Astrocyte of the cerebellum (primary cell): Measurements from ENCODE around the gene CACNA2D3.

ENCODE experiments used
- DNase-seq: peaks from one replicate; pipeline ENCODE4 v3.0.0-alpha.2; 2011; ENCODE audit warnings: low read depth
- H3K4me3 ChIP-seq: 2 replicates; pipeline ENCODE4 v1.5.1; 2011; ENCODE audit warnings: mild to moderate bottlenecking, low read depth, low read length, moderate library complexity
- in situ Hi-C: cut with HindIII; loops from 2 replicates; pipeline ENCODE4 v1.10.0; 2017; ENCODE audit warnings: low sequenced_read_pairs
- TF ChIP-seq, protein P1 (sequence below): IDR thresholded peaks from 2 replicates; pipeline ENCODE4 v1.5.1; 2012; ENCODE audit warnings: low read length, low read depth, moderate library complexity, mild to moderate bottlenecking; ENCODE audit errors: missing control alignments

CACNA2D3 gene

DNA sequence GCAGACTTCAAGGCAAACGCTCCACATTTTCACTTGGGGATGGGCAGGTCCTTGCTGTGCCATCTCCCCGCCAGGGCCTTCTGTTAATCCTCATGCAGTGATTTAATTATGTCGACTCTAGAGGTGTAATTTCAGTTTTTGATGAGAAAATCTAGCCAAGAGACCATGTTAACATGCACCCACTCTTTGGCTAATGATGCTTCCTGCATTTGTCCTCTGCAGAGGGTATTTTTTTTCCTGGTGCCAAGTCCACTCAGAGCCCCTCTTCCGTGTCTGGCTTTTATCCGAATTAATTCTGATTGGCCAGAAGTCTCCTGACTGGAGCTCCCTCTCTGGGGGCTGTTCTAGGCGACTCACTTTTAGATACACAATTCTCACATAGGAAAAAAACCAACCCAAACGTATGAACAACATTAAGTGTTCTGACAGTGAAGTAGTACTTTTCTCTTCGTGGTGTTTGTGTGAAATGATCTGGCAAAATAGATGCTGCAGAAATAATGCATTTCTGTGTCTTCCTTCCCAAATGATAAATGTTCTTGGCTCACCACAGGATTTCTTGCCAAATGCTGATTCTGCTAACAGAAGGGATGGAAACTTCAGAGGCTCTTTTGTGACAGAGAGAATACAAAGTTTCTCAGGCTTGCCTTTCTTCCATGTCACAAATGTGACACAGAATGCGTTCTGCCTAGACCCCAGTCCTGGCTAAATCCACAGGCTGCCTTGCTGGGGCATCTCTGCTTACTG lies 190.0 kb downstream of the CACNA2D3 start:
- H3K4me3 ChIP-seq, result no peak overlapping the region
- DNase-seq, result no peak
- in situ Hi-C loops, result no loop called here
- TF ChIP-seq, protein P1, sequence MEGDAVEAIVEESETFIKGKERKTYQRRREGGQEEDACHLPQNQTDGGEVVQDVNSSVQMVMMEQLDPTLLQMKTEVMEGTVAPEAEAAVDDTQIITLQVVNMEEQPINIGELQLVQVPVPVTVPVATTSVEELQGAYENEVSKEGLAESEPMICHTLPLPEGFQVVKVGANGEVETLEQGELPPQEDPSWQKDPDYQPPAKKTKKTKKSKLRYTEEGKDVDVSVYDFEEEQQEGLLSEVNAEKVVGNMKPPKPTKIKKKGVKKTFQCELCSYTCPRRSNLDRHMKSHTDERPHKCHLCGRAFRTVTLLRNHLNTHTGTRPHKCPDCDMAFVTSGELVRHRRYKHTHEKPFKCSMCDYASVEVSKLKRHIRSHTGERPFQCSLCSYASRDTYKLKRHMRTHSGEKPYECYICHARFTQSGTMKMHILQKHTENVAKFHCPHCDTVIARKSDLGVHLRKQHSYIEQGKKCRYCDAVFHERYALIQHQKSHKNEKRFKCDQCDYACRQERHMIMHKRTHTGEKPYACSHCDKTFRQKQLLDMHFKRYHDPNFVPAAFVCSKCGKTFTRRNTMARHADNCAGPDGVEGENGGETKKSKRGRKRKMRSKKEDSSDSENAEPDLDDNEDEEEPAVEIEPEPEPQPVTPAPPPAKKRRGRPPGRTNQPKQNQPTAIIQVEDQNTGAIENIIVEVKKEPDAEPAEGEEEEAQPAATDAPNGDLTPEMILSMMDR, result no peak

DNA sequence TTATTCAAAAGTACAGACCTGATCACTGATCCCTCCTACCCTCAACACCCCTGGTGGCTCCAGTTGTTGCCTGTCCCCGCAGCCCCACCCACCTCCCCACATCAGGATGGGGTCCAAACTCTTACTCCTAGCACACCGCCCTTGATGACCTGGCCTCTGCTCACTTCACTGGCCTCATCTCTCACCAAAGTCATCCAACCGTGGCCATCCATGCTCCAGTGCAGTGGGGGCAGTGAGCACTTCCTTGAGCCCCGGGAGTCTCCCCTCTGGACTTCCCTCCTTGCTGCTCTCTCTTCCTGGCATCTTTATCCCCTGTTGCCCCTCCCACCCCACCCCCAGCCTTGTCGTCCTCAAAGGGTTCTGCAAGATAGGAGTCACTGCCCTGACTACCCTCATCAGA lies 191.1 kb downstream of the CACNA2D3 start:
- in situ Hi-C loops, result no loop called here
- TF ChIP-seq, protein P1, result no peak
- no peak for DNase-seq
- no peak overlapping the region for H3K4me3 ChIP-seq

DNA sequence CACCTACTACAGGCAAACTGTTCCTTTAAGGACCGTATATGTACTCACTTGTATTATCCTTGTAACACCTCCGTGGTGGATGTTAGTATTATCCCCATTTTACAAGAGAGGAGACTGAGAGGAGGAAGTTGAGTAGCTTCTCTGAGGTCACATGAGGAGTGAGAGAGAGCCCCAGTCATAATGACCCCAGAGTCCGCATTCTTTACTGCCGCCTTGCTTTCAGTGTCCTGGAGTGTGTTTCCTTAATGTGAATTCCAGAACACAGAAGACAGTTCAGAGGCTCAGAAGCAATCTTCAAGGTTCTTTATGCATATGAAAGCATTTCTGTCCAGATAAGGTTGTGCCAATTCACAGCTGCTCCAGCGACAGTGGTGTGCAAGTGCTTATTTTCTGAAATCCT lies 199.2 kb downstream of the CACNA2D3 start:
- no peak for DNase-seq
- in situ Hi-C loops, result no loop called here
- H3K4me3 ChIP-seq, result no peak overlapping the region
- TF ChIP-seq, protein P1, result no peak

DNA sequence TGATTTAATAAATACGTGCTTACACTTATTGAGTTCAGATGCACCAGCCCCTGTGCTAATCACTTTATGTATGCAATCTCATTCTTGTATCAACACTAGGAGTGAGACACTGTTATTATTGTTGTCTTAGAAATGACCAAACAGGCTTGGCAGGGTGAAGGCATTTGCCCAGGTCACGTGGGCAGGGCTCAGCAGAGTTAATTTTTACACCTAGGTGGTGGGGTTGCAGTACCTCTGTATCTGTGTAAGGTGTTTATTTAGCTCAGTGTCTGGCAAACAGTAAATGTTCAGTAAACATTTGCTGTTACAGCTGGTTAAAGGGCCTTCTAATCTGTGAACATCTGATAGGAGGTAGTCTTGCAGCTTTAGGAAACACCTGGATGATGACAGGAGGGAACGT lies 200.0 kb downstream of the CACNA2D3 start:
- in situ Hi-C loops, result no loop called here
- no peak for DNase-seq
- no peak overlapping the region for H3K4me3 ChIP-seq
- TF ChIP-seq, protein P1, result no peak

DNA sequence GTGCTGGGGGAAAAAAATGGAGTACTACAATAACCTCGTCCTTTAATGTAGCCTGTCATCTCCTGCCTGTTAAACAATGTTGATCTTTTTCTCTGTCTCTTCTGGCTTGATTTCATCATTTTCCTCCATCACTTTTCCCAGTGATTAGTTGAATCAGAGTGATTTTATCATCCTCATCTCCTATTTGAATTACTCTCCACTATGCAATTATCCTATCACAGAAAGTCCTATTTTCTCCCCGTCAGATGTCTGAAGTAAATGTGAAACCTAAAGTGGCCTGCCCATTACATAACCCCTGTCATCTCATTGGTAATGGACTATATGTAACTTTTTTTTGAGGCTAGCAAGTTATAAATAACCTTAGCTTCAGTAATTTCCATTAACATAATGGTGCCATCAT lies 201.8 kb downstream of the CACNA2D3 start:
- TF ChIP-seq, protein P1, result no peak
- no peak overlapping the region for H3K4me3 ChIP-seq
- in situ Hi-C loops, result no loop called here
- no peak for DNase-seq

DNA sequence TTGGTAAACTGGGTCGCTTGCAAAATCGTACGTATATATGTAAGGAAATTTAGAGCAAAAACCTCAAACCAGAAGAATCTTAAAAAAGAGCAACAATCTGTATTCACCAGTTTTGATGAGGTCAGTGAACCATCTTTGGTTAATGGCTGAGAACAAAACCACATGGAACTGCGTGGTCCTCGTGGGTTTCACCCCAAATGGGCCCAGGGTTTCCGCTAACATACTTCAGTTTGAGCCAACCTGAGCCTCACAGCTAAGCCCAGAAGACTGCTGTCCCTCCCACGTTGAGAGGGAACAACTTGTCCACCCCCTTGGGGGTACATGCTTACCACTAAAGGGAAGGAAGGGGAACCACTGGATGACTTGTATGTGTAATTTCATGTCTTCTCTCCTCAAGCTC lies 204.6 kb downstream of the CACNA2D3 start:
- in situ Hi-C loops, result no loop called here
- TF ChIP-seq, protein P1, result no peak
- no peak for DNase-seq
- H3K4me3 ChIP-seq, result no peak overlapping the region
